ENCODE measurements around the gene PCDH9.

The PCDH9 gene

DNA sequence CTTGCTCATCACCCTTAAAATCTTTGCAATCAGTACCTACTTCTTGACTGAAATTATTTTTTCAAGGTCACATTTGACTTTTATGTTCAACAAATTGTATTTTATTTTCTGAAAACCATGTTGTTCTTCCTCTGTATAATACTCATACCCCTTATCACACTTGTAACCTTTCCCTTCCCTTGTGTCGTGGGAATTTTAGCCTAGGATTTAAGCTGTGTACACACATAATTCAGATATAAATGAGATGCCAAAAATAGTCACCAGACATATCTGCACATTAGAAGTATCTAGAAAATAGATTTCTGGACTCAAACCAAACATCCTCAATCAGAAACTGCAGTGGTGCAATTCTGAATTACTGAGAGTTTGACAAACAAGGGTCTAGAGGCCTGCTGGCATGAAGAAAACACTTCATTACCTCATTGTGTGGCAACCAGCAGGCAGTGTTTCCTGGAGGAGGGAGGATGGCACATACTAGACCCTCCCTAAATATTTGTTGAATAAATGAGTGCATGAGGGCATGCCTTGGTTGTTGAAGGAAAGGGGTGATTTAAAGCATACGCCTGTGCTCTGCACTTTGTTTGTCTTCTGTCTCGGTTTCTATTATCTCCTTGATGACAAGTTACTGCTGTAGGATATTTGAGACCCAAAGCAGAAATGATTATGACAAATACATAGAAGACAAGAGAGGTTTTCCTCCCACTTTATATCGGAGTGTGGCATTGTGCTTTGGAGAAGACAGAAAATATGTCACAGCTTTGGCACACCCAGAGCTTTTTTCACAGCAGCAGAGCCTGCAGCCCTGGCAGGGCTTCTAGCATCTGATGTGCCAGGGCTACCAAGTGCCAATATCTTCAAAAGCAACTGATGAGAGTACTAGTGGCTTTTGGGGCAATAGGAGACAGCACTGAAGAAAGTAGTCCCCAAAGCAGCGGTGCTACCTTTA lies 881.1 kb downstream of the PCDH9 start:
- Histone ChIP-seq H3K27me3 (replicated peaks; ENCODE audit: control insufficient read depth, insufficient read depth, low read length) (no peaks in the 10 kb centered on the region), H3K4me1 (ENCODE audit: control insufficient read depth, insufficient read depth, low read length) (peaks cover 10% of the 10 kb centered on the region), H3K9ac (ENCODE audit: low read length) (no peak overlapping the region), H3K36me3 (ENCODE audit: control insufficient read depth, insufficient read depth, low read length, severe bottlenecking) (no peaks in the 10 kb centered on the region), H3K9me3 (ENCODE audit: control insufficient read depth, low read length) (no peaks in the 10 kb centered on the region), H3K4me3 (ENCODE audit: low read length) (no peak overlapping the region)
- peak; percentile 25 for DNase-seq (ENCODE audit: low read depth)

DNA sequence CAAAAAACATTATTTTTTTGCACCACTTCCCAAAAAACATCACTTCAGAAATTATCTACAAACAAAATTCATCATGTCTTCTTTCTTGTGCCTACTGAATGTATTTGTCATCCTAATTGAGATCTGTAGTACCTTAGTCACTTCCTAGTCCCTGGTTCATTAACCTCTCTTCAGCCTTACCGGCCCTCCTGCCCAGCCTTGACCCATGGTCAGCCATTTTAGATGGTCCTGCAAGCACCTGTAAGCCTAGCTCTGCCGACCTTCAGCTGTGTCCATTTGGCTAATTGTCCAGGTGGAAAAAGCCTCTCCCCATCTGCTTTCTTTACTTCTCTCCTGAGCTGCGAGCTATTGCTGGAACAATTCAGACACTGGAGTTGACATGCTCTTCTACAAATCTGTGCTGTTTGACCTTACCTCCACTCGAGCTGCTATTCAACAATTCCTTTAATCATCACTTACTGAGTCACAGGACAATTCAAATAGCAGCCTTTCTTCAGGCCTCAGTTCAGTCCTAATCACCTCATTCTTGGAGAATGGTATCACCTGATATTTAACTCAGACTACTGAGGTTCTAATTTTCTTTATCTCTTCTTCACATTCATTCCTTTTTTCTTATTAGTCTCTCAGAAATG lies 882.5 kb downstream of the PCDH9 start:
- Histone ChIP-seq H3K9ac (ENCODE audit: low read length) (no peak overlapping the region), H3K36me3 (ENCODE audit: control insufficient read depth, insufficient read depth, low read length, severe bottlenecking) (no peaks in the 10 kb centered on the region), H3K4me1 (ENCODE audit: control insufficient read depth, insufficient read depth, low read length) (peaks cover 10% of the 10 kb centered on the region), H3K4me3 (ENCODE audit: low read length) (no peak overlapping the region), H3K27me3 (replicated peaks; ENCODE audit: control insufficient read depth, insufficient read depth, low read length) (no peaks in the 10 kb centered on the region), H3K9me3 (ENCODE audit: control insufficient read depth, low read length) (no peaks in the 10 kb centered on the region)
- DNase-seq (ENCODE audit: low read depth) = no peak

DNA sequence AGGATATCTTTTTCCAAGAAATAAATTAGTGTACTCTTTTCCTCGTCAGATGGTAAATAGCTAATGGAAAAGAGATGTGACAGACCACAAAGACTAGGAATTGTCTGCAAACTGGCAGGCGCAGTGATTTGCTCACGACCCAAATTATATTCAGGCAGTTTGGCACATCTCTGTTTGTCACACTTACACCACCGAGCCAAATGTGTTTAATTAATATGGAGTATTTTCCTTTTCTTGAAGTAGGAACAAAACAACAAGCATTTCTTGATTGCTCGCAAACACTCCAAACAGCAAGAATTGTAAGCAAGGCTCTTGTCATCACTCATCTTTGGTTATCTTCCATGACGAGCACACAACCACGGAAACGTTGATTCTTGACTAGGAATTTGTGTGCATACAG lies 884.2 kb downstream of the PCDH9 start:
- H3K9me3 ChIP-seq (ENCODE audit: control insufficient read depth, low read length) = no peaks in the 10 kb centered on the region
- no peak overlapping the region for H3K4me3 ChIP-seq (ENCODE audit: low read length)
- peaks cover 15% of the 10 kb centered on the region for H3K4me1 ChIP-seq (ENCODE audit: control insufficient read depth, insufficient read depth, low read length)
- no peak for DNase-seq (ENCODE audit: low read depth)
- no peak overlapping the region for H3K9ac ChIP-seq (ENCODE audit: low read length)
- no peaks in the 10 kb centered on the region for H3K36me3 ChIP-seq (ENCODE audit: control insufficient read depth, insufficient read depth, low read length, severe bottlenecking)
- H3K27me3 ChIP-seq (replicated peaks; ENCODE audit: control insufficient read depth, insufficient read depth, low read length) = no peaks in the 10 kb centered on the region

DNA sequence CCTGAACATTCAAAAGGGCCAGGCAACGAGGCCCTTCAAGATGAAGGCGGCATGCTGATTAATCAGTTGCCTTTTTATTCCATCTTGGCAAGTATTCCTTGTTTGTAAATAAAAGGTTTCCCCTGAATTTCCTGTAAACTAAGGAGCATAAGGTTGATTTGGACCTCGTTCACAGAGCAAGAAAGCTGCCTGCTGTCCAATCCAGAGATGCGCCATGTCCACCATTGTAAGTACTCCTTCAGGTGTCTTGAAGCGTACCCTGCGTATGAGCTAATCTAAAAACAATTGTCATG lies 884.7 kb downstream of the PCDH9 start:
- H3K9ac ChIP-seq (ENCODE audit: low read length) = no peak overlapping the region
- H3K4me3 ChIP-seq (ENCODE audit: low read length) = no peak overlapping the region
- no peaks in the 10 kb centered on the region for H3K36me3 ChIP-seq (ENCODE audit: control insufficient read depth, insufficient read depth, low read length, severe bottlenecking)
- no peak for DNase-seq (ENCODE audit: low read depth)
- H3K4me1 ChIP-seq (ENCODE audit: control insufficient read depth, insufficient read depth, low read length) = peaks cover 15% of the 10 kb centered on the region
- no peaks in the 10 kb centered on the region for H3K9me3 ChIP-seq (ENCODE audit: control insufficient read depth, low read length)
- H3K27me3 ChIP-seq (replicated peaks; ENCODE audit: control insufficient read depth, insufficient read depth, low read length) = no peaks in the 10 kb centered on the region

DNA sequence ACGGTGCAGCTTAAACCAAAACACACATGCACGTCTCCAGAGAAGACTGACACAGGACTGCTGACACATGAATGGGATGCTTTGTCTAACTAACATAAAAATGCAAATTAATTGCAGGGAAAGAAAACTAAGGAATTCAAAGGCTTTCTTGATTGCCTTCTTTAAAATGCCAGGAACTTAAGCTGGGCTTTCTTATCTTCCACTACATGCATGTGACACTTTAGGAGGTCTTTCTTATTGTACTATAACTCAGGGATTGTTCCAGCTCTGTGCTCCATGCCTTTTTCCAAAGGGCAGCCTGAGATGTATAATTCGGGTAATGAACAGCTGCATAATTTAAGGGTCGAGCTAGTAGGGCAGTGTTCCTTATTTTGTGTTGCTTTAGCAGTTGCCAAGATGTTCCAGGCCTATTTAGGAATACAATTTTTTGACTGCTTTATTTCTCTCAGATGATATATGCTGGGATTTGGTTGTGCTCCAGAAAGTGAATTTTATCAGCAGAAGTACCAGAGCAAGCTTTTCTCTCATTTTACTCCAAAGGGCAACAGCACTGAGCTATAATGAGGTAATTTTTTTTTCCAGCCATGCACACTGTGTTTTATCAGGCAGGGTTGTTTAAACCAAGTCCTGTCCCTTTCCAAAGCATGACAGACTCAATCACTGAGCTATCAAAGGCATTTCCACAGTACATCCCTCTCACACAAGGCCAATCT lies 885.2 kb downstream of the PCDH9 start:
- no peak overlapping the region for H3K4me3 ChIP-seq (ENCODE audit: low read length)
- DNase-seq (ENCODE audit: low read depth) = no peak

DNA sequence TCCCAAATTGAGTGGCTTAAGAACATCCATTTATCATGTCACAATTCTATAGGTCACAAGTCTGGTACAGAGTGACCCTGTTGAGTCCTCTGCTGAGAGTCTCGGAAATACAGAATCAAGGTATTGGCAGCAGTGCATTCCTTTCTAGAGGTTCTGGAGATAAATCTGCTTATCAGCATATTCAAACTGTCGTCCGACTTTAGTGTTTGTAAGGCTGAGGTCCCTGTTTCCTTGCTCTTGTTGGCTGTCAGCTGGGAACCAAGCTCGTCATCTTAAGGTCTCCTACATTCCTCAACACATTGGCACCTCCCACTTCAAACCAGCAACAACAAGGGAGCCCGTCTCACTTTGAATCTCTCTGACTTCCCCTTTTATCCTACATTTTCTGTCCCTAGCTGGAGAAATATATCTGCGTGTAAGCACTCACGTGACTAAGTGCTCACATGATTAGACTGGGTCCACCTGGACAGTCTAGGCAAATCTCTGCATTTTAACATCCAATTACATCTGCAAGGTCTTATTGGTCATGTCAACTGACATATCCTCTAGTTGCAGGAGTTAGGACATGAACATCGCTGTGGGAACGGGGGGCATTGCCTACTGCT lies 886.8 kb downstream of the PCDH9 start:
- Histone ChIP-seq H3K4me3 (ENCODE audit: low read length) (no peak overlapping the region), H3K36me3 (ENCODE audit: control insufficient read depth, insufficient read depth, low read length, severe bottlenecking) (no peaks in the 10 kb centered on the region), H3K9me3 (ENCODE audit: control insufficient read depth, low read length) (no peaks in the 10 kb centered on the region), H3K4me1 (ENCODE audit: control insufficient read depth, insufficient read depth, low read length) (peaks cover 5% of the 10 kb centered on the region), H3K27me3 (replicated peaks; ENCODE audit: control insufficient read depth, insufficient read depth, low read length) (no peaks in the 10 kb centered on the region), H3K9ac (ENCODE audit: low read length) (no peak overlapping the region)
- no peak for DNase-seq (ENCODE audit: low read depth)

More for the DNA sequence above, 885.2 kb downstream of the PCDH9 start:
- no peak overlapping the region for H3K9ac ChIP-seq (ENCODE audit: low read length)
- no peaks in the 10 kb centered on the region for H3K9me3 ChIP-seq (ENCODE audit: control insufficient read depth, low read length)
- H3K4me1 ChIP-seq (ENCODE audit: control insufficient read depth, insufficient read depth, low read length) = peaks cover 15% of the 10 kb centered on the region
- no peaks in the 10 kb centered on the region for H3K36me3 ChIP-seq (ENCODE audit: control insufficient read depth, insufficient read depth, low read length, severe bottlenecking)
- no peaks in the 10 kb centered on the region for H3K27me3 ChIP-seq (replicated peaks; ENCODE audit: control insufficient read depth, insufficient read depth, low read length)

DNA sequence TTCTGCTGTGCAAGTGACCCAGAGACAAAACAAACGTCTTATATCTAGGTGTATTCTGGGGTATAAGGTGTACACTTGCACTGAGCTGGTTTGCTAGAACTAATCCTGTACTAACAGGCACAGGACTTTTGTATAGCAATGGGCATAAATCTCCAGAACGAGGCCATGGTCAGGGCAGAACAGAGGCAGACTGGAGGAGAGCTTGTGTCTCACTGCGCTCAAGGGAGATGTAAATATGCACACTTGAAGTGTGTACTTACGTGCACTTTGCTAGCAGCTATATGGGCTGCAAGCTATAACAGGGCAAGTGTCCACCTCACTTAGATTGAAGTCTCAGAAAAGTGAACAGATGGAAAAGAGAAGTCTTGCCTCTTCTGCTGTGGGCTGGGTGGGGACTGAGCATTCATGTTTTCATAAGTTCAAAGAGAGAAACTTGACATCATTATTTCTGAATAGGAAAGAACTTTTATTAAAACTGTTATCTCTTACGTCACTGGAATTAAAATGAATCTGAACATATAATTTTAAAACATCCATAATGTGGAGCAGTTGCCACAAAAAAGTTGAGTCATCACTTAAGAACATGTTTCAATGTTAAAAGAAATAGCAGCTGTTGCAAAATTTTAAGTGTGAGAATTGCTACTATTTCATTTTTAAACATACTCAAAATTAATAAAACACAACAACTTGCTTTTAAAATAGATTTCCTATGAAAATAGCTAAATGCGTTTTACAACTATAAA lies 888.3 kb downstream of the PCDH9 start:
- Histone ChIP-seq H3K36me3 (ENCODE audit: control insufficient read depth, insufficient read depth, low read length, severe bottlenecking) (no peaks in the 10 kb centered on the region), H3K27me3 (replicated peaks; ENCODE audit: control insufficient read depth, insufficient read depth, low read length) (no peaks in the 10 kb centered on the region), H3K9ac (ENCODE audit: low read length) (no peak overlapping the region), H3K4me1 (ENCODE audit: control insufficient read depth, insufficient read depth, low read length) (peaks cover 5% of the 10 kb centered on the region), H3K4me3 (ENCODE audit: low read length) (no peak overlapping the region), H3K9me3 (ENCODE audit: control insufficient read depth, low read length) (no peaks in the 10 kb centered on the region)
- peak; percentile 41 for DNase-seq (ENCODE audit: low read depth)

DNA sequence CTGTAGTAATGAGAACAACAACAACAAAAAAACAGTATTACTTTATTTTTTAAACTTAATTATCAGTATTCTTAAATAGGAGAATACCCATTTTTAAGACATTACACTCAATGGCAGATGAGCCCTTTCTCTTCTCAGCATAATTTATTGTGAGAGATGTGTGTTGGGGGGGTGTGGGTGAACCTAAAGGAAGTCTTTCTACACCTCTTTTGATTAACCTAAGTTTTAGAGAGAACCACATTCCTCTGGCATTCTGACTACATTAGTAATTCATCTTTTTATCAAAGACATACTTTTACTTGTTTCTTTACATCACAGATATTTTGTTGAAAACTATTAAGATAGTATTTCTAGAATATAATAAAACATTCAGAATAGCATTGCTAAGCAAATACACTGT lies 890.9 kb downstream of the PCDH9 start:
- H3K36me3 ChIP-seq (ENCODE audit: control insufficient read depth, insufficient read depth, low read length, severe bottlenecking) = no peaks in the 10 kb centered on the region
- H3K4me3 ChIP-seq (ENCODE audit: low read length) = no peak overlapping the region
- no peaks in the 10 kb centered on the region for H3K9me3 ChIP-seq (ENCODE audit: control insufficient read depth, low read length)
- no peak for DNase-seq (ENCODE audit: low read depth)
- H3K4me1 ChIP-seq (ENCODE audit: control insufficient read depth, insufficient read depth, low read length) = peaks cover 5% of the 10 kb centered on the region
- no peaks in the 10 kb centered on the region for H3K27me3 ChIP-seq (replicated peaks; ENCODE audit: control insufficient read depth, insufficient read depth, low read length)
- H3K9ac ChIP-seq (ENCODE audit: low read length) = no peak overlapping the region

DNA sequence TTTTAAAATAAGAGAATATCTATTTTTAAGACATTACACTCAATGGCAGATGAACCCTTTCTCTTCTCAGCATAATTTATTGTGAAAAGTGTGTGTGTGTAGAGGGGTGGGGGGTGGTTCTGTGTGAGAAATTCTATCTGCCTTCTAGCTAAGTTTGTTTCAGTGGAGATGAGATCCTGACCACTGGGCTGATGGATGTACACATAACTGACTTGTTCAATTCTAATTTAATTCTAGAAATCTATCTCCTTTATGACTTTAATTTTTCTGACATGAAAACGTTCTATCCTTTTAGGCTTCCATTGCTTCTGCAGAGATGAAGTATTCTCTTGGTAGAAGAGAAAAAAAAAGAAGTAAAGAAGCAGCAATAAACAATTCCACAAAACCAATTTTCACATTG lies 891.6 kb downstream of the PCDH9 start:
- H3K36me3 ChIP-seq (ENCODE audit: control insufficient read depth, insufficient read depth, low read length, severe bottlenecking) = no peaks in the 10 kb centered on the region
- no peak overlapping the region for H3K4me3 ChIP-seq (ENCODE audit: low read length)
- H3K9me3 ChIP-seq (ENCODE audit: control insufficient read depth, low read length) = no peaks in the 10 kb centered on the region
- DNase-seq (ENCODE audit: low read depth) = no peak
- no peak overlapping the region for H3K9ac ChIP-seq (ENCODE audit: low read length)
- no peaks in the 10 kb centered on the region for H3K27me3 ChIP-seq (replicated peaks; ENCODE audit: control insufficient read depth, insufficient read depth, low read length)
- peaks cover 5% of the 10 kb centered on the region for H3K4me1 ChIP-seq (ENCODE audit: control insufficient read depth, insufficient read depth, low read length)

DNA sequence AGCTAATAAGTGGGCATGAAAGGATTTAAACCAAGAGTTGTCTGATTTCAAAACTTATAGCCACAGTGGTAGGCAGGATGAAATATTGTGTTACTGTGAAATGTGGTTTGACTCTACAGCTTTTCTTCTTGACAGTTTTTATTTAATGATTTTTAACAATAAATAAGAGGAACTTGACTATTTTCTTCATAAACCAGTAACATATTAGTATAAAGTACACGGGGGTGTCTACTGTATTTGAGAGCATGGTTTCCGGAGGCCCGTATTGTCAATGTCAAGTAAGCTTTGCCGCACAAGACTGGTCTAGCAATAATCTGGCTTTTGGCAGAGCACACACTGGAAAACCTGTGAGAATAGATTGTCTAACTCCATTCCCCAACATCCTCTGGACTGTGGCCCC lies 894.5 kb downstream of the PCDH9 start:
- H3K4me1 ChIP-seq (ENCODE audit: control insufficient read depth, insufficient read depth, low read length) = no peaks in the 10 kb centered on the region
- H3K4me3 ChIP-seq (ENCODE audit: low read length) = no peak overlapping the region
- DNase-seq (ENCODE audit: low read depth) = no peak
- H3K36me3 ChIP-seq (ENCODE audit: control insufficient read depth, insufficient read depth, low read length, severe bottlenecking) = no peaks in the 10 kb centered on the region
- no peaks in the 10 kb centered on the region for H3K27me3 ChIP-seq (replicated peaks; ENCODE audit: control insufficient read depth, insufficient read depth, low read length)
- H3K9me3 ChIP-seq (ENCODE audit: control insufficient read depth, low read length) = no peaks in the 10 kb centered on the region
- no peak overlapping the region for H3K9ac ChIP-seq (ENCODE audit: low read length)
